ENCODE measurements around the gene GLDC. TPM values are rescaled to one million over a fixed set of nuclear protein-coding genes. Genes with fewer than 3 reads are reported as not detected.

The GLDC gene
- total RNA-seq, 2 experiments from 2014 or later = not detected

DNA sequence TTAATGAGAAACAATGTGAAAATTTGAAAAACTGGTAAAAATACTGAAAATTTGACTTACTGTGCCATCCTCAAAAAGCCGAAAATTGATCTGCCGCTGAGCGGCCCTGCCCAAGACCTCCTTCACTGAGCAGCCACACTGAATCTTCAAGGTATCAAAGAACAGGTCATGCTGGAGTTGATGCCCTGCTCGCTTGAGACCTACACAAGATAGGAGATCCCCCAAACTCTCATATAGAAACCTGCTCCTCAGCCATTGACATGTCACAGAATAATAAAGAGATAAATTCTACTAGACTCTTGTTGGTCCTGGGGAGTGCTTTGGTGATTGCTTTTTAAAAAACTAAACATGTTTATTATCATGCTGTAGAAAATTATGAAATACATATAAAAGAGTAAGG is 52.7 kb downstream of the GLDC start:
- Mint-ChIP-seq H3K4me1 (no peaks in the 10 kb centered on the region), H3K27me3 (peaks cover 2% of the 10 kb centered on the region), H3K27ac (no peak overlapping the region), H3K36me3 (no peaks in the 10 kb centered on the region), H3K9me3 (no peaks in the 10 kb centered on the region), H3K4me3 (no peak overlapping the region)
- DNase-seq (no peak), ATAC-seq (ENCODE audit: low read depth) (no peak)
- POLR2A ChIA-PET = no interaction called here

DNA sequence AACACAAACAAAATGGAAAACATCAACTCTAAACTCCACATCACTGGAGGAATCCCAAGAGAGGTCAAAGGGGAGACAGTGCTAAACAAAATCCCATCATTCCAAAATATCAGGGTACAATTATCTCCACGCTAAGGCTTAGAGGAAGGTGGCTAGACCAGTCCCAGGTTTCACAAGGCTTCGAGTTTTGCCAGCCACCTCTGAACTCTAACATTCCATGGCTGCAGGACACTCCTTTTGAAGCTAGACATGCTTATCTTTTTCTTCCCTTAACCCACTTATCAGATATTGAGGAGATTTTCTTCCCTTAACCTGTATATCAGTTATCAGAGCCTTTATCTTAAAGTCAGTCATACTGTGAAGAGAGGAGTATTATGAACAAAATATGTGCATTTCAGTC is 53.3 kb downstream of the GLDC start:
- Mint-ChIP-seq H3K27me3 (peaks cover 2% of the 10 kb centered on the region), H3K27ac (no peak overlapping the region), H3K36me3 (no peaks in the 10 kb centered on the region), H3K9me3 (no peaks in the 10 kb centered on the region), H3K4me1 (no peaks in the 10 kb centered on the region), H3K4me3 (no peak overlapping the region)
- ATAC-seq (ENCODE audit: low read depth) = no peak
- no peak for DNase-seq
- POLR2A ChIA-PET = interaction anchor here (0.6 kb wide), 1 partner anchor 58 kb away, joined by 3 read pairs; no protein-coding TSS in a partner anchor

DNA sequence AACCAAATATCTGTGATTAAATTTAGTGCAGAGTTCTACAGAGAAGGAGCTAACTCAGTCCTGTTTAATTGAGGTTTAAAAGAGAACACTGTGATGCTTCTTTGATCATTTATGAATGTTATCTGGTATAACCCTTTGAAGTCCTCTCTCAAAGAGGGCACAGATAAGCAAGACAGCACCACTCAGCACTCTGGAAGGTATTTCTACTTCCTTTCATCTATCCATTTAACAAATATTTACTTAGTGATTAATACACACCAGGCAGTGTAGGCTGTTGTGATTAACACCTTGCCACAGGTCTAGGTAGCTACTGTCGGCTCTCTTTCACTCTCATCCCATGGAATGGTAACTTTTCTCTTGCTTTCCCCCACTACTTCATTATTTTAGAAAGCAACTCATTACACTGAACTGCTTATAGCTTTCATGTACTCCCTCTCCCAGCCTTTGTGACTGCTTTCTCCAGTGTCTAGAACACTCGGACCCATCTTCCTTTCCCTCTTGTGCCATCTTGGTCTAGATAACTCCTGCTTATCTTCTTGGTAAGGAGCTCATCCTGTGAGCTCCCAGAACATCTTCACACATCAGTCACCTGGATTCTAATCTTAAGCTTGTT is 54.7 kb downstream of the GLDC start:
- Mint-ChIP-seq H3K27me3 (peaks cover 2% of the 10 kb centered on the region), H3K36me3 (no peaks in the 10 kb centered on the region), H3K27ac (no peak overlapping the region), H3K4me1 (no peaks in the 10 kb centered on the region), H3K9me3 (no peaks in the 10 kb centered on the region), H3K4me3 (no peak overlapping the region)
- no peak for DNase-seq
- ATAC-seq (ENCODE audit: low read depth) = no peak
- POLR2A ChIA-PET = interaction anchor here (0.5 kb wide), 1 partner anchor 34 kb away, joined by 4 read pairs; no protein-coding TSS in a partner anchor

DNA sequence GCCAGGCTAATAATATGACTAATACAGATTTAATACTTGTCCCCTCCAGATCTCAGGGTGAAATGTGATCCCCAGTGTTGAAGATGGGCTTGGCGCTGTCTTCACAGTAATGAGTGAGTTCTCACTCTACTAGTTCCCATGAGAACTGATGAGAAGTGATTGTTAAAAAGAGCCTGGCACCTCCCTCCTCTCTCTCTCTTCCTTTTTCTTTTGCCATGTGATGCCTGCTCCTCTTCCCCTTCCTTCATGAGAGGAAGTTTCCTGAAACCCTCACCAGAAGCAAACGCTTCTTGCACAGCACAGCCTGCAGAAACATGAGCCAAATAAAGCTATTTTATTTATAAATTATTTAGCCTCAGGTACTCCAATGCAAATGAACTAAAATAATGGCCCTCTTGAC is 55.2 kb downstream of the GLDC start:
- Mint-ChIP-seq H3K9me3 (no peaks in the 10 kb centered on the region), H3K27me3 (peaks cover 2% of the 10 kb centered on the region), H3K4me3 (no peak overlapping the region), H3K36me3 (no peaks in the 10 kb centered on the region), H3K4me1 (no peaks in the 10 kb centered on the region), H3K27ac (no peak overlapping the region)
- DNase-seq (no peak), ATAC-seq (ENCODE audit: low read depth) (no peak)
- POLR2A ChIA-PET = no interaction called here

DNA sequence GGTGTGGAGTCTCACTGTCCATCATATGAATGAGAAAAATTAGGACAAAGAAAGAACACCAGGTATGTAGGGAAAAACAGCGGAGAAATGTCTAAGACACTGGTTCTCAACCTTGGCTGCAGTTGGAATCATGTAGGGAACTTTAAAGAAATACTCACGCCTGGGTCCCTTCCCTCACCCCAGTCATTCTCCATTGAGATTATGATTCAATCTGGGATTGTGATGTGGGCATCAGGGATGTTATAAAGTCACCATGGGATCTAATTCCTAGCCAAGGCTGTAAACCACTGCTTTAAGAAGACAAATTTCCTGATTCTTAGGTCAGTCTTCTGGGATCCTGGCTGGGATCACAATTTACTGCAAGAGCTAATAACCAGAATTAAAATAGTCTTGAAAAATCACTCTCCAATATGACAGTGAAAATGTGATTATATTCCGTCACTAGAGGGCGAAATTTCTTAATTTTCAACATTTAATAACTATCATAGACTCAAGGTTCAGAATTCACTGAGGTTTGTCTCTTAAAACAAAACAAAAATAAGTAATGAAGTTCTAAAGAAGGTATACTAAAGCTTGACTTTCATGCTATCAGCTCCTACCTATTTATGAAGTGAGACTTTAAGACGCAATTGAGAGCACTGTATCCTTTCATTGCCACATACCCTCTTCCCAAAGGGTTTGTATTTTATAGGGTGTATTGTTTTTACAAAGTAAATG is 60.5 kb downstream of the GLDC start:
- Mint-ChIP-seq H3K27ac (no peak overlapping the region), H3K4me1 (no peaks in the 10 kb centered on the region), H3K27me3 (peaks cover 7% of the 10 kb centered on the region), H3K36me3 (no peaks in the 10 kb centered on the region), H3K9me3 (no peaks in the 10 kb centered on the region), H3K4me3 (no peak overlapping the region)
- POLR2A ChIA-PET = interaction anchor here (0.6 kb wide), 1 partner anchor 103 kb away, joined by 7 read pairs; no protein-coding TSS in a partner anchor
- ATAC-seq (ENCODE audit: low read depth) (no peak), DNase-seq (no peak)

DNA sequence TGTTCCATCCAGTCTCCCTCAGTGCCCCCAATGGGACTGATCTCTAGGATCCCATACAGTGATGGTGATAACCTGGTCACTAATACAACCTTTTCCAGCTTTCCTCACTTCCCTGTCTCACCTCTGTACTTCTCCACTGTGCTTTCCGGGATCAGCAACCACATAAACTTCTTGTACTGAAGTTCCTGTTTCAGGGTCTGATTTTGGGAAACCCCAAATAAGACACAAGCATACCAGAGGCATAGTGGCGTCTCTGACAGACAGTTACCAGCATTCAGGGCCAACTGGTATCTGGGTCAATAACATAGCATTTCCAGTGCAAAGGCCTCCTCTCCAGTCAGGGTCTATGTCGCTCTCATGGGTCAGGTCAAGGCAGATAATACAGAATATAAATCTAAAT is 64.3 kb downstream of the GLDC start:
- no peaks in the 10 kb centered on the region for H3K9me3 Mint-ChIP-seq
- POLR2A ChIA-PET = no interaction called here
- H3K36me3 Mint-ChIP-seq = no peaks in the 10 kb centered on the region
- no peak overlapping the region for H3K4me3 Mint-ChIP-seq
- DNase-seq (no peak), ATAC-seq (ENCODE audit: low read depth) (no peak)
- H3K27ac Mint-ChIP-seq = no peak overlapping the region
- peaks cover 13% of the 10 kb centered on the region for H3K27me3 Mint-ChIP-seq
- no peaks in the 10 kb centered on the region for H3K4me1 Mint-ChIP-seq

DNA sequence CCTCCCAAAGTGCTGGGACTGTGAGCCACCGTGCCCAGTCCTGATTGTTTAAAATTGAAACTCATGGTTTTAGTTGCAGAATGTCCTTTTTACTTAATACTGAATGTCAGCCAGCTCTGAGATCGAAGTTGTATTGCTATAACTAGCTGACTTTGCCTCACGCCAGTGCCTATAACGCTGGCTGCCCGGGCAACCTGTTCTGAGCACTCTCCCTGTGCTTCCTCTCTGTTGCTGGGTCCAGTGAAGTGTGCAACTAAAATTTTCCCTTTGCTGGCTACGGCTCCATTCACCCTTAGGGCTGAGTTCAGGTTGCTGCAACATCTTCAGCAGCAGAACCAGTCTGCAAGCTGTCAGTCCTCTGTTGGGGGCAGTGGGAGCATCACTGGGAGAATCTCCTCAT is 65.9 kb downstream of the GLDC start:
- ATAC-seq (ENCODE audit: low read depth) (no peak), DNase-seq (no peak)
- POLR2A ChIA-PET = no interaction called here
- Mint-ChIP-seq H3K27me3 (peaks cover 13% of the 10 kb centered on the region), H3K36me3 (no peaks in the 10 kb centered on the region), H3K27ac (no peak overlapping the region), H3K4me1 (no peaks in the 10 kb centered on the region), H3K4me3 (no peak overlapping the region), H3K9me3 (no peaks in the 10 kb centered on the region)

DNA sequence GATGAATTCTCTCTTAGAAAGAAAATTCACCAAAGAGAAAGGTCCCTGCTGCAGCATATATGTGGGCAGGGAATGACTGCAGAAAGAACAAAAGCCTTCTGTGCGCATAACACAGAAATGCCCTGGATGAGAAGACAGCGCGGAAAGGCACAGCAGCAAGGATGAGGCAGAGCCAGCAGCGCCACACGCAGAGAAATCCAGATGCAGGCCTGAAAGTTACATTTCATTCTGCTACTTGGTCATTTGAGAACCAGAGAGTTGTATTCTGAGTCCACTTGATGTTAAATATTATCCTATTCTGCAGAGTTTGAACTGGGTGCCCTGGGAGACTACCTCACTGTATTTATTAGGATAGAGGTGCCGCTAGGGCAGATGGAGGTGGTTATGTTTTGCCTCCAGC is 68.5 kb downstream of the GLDC start:
- Mint-ChIP-seq H3K4me1 (no peaks in the 10 kb centered on the region), H3K4me3 (no peak overlapping the region), H3K36me3 (no peaks in the 10 kb centered on the region), H3K9me3 (no peaks in the 10 kb centered on the region), H3K27ac (no peak overlapping the region), H3K27me3 (peaks cover 11% of the 10 kb centered on the region)
- POLR2A ChIA-PET = no interaction called here
- ATAC-seq (ENCODE audit: low read depth) = no peak
- no peak for DNase-seq

DNA sequence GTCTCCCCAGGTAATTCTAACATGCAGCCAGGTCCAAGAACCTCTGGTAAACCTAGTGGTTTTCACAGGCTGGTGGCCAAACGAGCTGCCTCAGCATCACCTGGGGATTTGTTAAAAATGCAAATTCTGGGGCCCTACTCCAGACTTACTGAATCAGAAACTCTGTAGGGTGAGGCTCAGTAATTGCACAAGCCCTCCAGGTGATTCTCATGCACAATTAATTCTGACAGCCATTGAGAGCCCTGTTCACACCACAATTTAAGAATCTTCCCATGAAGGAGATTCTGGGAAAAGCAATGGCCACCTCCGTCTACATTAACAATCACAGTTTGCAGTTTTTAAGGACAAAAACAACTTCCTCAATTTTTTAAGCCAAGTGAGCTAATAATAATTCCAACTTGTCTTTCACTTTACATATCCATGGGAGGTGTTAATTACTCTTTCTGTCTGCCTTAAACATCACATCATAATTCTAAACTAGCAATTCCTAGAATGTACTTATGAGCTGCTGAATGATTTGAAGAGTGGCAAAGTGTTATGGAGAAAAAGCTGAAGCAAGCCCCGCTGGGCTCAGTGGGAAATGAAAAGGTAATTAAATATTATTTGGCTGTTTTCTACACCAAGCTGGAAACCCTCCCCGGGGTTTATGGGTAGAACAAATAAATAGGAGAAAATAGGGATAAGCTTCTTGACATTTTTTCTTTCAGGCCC is 70.0 kb downstream of the GLDC start:
- H3K4me1 Mint-ChIP-seq = no peaks in the 10 kb centered on the region
- ATAC-seq (ENCODE audit: low read depth) (no peak), DNase-seq (no peak)
- POLR2A ChIA-PET = no interaction called here
- H3K36me3 Mint-ChIP-seq = no peaks in the 10 kb centered on the region
- H3K9me3 Mint-ChIP-seq = no peaks in the 10 kb centered on the region
- H3K4me3 Mint-ChIP-seq = no peak overlapping the region
- H3K27me3 Mint-ChIP-seq = peaks cover 12% of the 10 kb centered on the region
- no peak overlapping the region for H3K27ac Mint-ChIP-seq

DNA sequence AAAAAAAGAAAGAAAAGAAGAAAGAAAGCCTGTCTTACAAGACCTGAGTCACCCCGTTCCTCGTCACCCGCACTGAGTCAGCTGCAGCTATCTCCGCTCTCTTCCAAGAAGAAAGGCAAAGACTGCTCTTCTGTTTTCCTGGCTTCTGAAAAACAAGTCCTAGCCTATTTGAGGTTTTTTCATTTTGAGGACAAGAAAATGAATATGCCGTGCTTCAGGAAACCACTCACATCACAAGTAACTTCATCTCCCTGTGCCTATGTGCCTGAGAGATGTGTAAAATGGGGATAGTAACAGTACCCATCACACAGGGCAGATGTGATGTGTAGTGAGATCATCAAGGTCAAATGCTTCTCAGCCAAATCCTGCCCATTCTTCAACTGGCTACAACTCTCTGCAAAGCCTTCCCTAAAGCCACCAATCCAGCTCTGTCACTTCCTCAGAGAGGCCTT is 78.4 kb downstream of the GLDC start:
- no peak for DNase-seq
- Mint-ChIP-seq H3K27ac (no peak overlapping the region), H3K9me3 (no peaks in the 10 kb centered on the region), H3K4me3 (no peak overlapping the region), H3K4me1 (no peaks in the 10 kb centered on the region), H3K36me3 (no peaks in the 10 kb centered on the region), H3K27me3 (peaks cover 3% of the 10 kb centered on the region)
- POLR2A ChIA-PET = no interaction called here
- ATAC-seq (ENCODE audit: low read depth) = no peak

DNA sequence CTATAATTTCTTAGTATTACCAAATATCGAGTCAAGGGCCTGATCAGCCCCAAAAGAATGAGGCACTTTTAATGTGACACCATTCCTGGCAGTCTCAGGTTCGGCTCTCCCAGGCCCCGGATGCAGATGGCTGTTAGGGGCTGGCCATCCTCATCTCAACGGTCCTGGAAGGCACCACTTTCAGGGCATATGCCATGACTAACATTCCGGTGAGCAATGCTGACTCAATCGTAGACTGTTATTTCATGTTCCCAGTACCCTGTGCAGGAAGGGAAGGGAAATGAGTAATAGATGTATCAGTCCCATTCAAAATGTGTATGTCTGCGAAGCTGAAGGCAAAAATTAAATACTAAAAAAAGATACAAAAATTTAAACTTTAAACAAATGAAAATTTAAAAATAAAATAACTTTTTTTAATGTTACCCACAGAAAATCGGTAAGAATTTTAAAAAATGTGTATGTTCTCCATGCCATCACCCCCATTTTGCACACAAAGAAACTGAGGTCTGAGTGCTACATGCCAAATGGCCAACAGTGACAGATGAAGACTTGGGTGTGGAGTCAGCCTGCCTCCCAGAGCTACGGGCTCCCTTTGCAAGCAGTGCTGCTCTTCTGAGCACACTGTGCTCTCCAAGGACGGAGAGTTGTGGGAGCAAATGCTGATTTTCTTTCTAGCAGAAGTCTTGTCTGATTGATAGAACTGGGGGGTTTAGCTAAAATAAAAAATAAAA is 79.0 kb downstream of the GLDC start:
- no peak for DNase-seq
- H3K4me1 Mint-ChIP-seq = no peaks in the 10 kb centered on the region
- no peak overlapping the region for H3K27ac Mint-ChIP-seq
- peaks cover 2% of the 10 kb centered on the region for H3K27me3 Mint-ChIP-seq
- POLR2A ChIA-PET = no interaction called here
- no peak for ATAC-seq (ENCODE audit: low read depth)
- H3K36me3 Mint-ChIP-seq = no peaks in the 10 kb centered on the region
- no peak overlapping the region for H3K4me3 Mint-ChIP-seq
- no peaks in the 10 kb centered on the region for H3K9me3 Mint-ChIP-seq

DNA sequence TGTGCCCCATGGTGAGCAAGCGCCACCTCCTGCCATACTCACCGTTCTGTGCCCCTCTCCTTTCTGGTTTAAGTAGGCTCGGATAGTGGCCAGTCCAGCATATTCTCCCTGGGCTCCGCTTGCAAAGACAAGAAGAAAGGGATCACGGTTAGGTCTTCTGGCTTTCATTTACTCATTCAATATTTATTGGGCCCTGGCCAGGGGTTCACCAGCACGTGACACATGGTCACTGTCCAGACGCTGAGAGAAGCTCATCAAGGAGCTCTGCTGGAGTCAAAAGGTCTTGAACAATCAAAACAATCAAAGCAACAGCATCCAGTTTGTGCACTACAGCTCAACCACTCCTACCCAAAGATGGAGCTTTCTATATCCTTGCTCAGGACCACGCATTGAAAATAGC is 80.2 kb downstream of the GLDC start:
- POLR2A ChIA-PET = no interaction called here
- Mint-ChIP-seq H3K9me3 (no peaks in the 10 kb centered on the region), H3K4me1 (no peaks in the 10 kb centered on the region), H3K4me3 (no peak overlapping the region), H3K27me3 (peaks cover 6% of the 10 kb centered on the region), H3K36me3 (no peaks in the 10 kb centered on the region), H3K27ac (no peak overlapping the region)
- ATAC-seq (ENCODE audit: low read depth) = no peak
- DNase-seq = no peak

DNA sequence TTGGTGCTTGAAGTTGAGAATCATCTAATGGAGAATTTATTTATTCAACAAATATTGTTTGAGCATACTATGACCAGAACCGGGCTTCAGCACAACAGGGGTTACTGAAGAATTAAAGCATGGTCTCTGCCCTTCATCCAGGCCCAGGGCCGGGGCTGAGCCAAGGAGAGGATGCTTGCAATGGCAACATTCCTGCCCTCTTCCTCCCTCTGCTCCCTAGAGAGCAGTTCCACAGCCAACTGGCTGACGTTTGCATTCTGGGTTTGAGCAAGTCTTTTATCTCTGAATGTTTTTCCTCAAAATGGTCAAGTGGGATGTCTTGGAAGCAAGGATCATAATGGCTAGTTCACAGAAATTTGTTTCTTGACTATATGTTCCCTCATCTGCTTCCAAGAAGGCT is 80.7 kb downstream of the GLDC start:
- no peak for ATAC-seq (ENCODE audit: low read depth)
- Mint-ChIP-seq H3K9me3 (no peaks in the 10 kb centered on the region), H3K36me3 (no peaks in the 10 kb centered on the region), H3K4me3 (no peak overlapping the region), H3K27me3 (peaks cover 6% of the 10 kb centered on the region), H3K4me1 (no peaks in the 10 kb centered on the region), H3K27ac (no peak overlapping the region)
- POLR2A ChIA-PET = no interaction called here
- DNase-seq = no peak
